ENCODE results near the gene PPP4R2. TPM values are rescaled to one million over a fixed set of nuclear protein-coding genes. Genes with fewer than 3 reads are reported as not detected.
A peak's percentile ranks its signal among the peaks of the same experiment; 100 is the strongest.

The PPP4R2 gene
- total RNA-seq, 1 donor from 2014 or later: 65.7 TPM

GRCh38 chr3:72951259-72951722 is 45.3 kb upstream of the PPP4R2 start:
- H3K4me3 ChIP-seq: no peak overlapping the region
- no peaks in the 10 kb centered on the region for H3K9me3 ChIP-seq
- H3K36me3 ChIP-seq: no peaks in the 10 kb centered on the region
- no peaks in the 10 kb centered on the region for H3K27me3 ChIP-seq (ENCODE audit: low read depth)
- no peak overlapping the region for H3K27ac ChIP-seq
- intact Hi-C loops (cut with DNase I): no loop called here
- no peak for ATAC-seq
- no peaks in the 10 kb centered on the region for H3K4me1 ChIP-seq
- no peak for DNase-seq
- no peak for TF ChIP-seq CTCF (IDR thresholded peaks at IDR 0.05)

- no peaks in the 10 kb centered on the region for H3K27me3 ChIP-seq (ENCODE audit: low read depth)
- DNase-seq: no peak
- ATAC-seq: no peak
- TF ChIP-seq CTCF (IDR thresholded peaks at IDR 0.05): no peak
- no peaks in the 10 kb centered on the region for H3K4me1 ChIP-seq
- no peaks in the 10 kb centered on the region for H3K9me3 ChIP-seq
- H3K36me3 ChIP-seq: no peaks in the 10 kb centered on the region
- no peak overlapping the region for H3K4me3 ChIP-seq
- H3K27ac ChIP-seq: no peak overlapping the region
- intact Hi-C loops (cut with DNase I): no loop called here
Observed at GRCh38 chr3:72953325-72953956, 43.2 kb upstream of the PPP4R2 start.

GRCh38 chr3:72957297-72957696 is 39.3 kb upstream of the PPP4R2 start:
- intact Hi-C loops (cut with DNase I): no loop called here
- Histone ChIP-seq H3K27me3 (ENCODE audit: low read depth) (no peaks in the 10 kb centered on the region), H3K27ac (no peak overlapping the region), H3K4me1 (peaks cover 11% of the 10 kb centered on the region), H3K36me3 (no peaks in the 10 kb centered on the region), H3K9me3 (no peaks in the 10 kb centered on the region), H3K4me3 (no peak overlapping the region)
- ATAC-seq (peak in 1 of 2 donors; percentile 43), DNase-seq (no peak)
- TF ChIP-seq CTCF (IDR thresholded peaks at IDR 0.05): no peak

GRCh38 chr3:72959336-72959735 is 37.3 kb upstream of the PPP4R2 start:
- no peak for TF ChIP-seq CTCF (IDR thresholded peaks at IDR 0.05)
- H3K27ac ChIP-seq: no peak overlapping the region
- H3K36me3 ChIP-seq: no peaks in the 10 kb centered on the region
- ATAC-seq (no peak), DNase-seq (no peak)
- peaks cover 11% of the 10 kb centered on the region for H3K4me1 ChIP-seq
- intact Hi-C loops (cut with DNase I): no loop called here
- no peaks in the 10 kb centered on the region for H3K27me3 ChIP-seq (ENCODE audit: low read depth)
- H3K4me3 ChIP-seq: no peak overlapping the region
- H3K9me3 ChIP-seq: no peaks in the 10 kb centered on the region

- no peak for TF ChIP-seq CTCF (IDR thresholded peaks at IDR 0.05)
- no peak for DNase-seq
- ATAC-seq: peak; percentile 55 to 61
- H3K9me3 ChIP-seq: no peaks in the 10 kb centered on the region
- H3K27ac ChIP-seq: no peak overlapping the region
- peaks cover 11% of the 10 kb centered on the region for H3K4me1 ChIP-seq
- intact Hi-C loops (cut with DNase I): no loop called here
- H3K4me3 ChIP-seq: no peak overlapping the region
- H3K36me3 ChIP-seq: no peaks in the 10 kb centered on the region
- no peaks in the 10 kb centered on the region for H3K27me3 ChIP-seq (ENCODE audit: low read depth)
Observed at GRCh38 chr3:72960812-72961518, 35.6 kb upstream of the PPP4R2 start.
